Astrocyte of the cerebellum (primary cell): ENCODE data around the gene FTO.

Experiments
- DNase-seq: peaks from one replicate; pipeline ENCODE4 v3.0.0-alpha.2; 2011; ENCODE audit warnings: low read depth
- H3K4me3 ChIP-seq: 2 replicates; pipeline ENCODE4 v1.5.1; 2011; ENCODE audit warnings: mild to moderate bottlenecking, low read depth, low read length, moderate library complexity
- in situ Hi-C: cut with HindIII; loops from 2 replicates; pipeline ENCODE4 v1.10.0; 2017; ENCODE audit warnings: low sequenced_read_pairs
- TF ChIP-seq, protein P1 (sequence below): IDR thresholded peaks from 2 replicates; pipeline ENCODE4 v1.5.1; 2012; ENCODE audit warnings: low read length, low read depth, moderate library complexity, mild to moderate bottlenecking; ENCODE audit errors: missing control alignments

Gene FTO

DNA sequence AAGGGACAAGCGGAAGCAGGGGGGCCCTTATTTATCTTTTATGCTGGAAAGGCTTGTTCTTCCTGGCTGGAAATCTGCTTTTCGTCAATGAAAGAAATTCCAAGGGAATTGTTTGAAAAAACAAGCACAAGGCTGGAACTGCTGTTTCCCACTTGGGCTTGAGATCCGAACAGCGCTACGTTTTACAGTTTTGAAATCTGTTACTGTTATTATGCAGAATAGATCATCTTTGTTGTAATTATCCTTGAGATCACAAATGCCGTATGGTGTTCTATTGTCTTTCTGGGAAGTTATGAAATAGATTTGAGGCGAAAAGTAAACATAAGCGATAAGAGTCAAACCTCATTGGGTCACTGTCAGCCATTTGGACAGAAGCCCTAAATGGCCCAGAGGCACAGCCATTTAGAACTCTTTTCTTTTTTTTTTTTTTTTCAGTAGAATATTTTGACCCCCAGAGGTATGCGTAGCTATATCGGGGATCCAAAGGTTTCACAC lies 359.4 kb downstream of the FTO start:
- DNase-seq = no peak
- TF ChIP-seq, protein P1, sequence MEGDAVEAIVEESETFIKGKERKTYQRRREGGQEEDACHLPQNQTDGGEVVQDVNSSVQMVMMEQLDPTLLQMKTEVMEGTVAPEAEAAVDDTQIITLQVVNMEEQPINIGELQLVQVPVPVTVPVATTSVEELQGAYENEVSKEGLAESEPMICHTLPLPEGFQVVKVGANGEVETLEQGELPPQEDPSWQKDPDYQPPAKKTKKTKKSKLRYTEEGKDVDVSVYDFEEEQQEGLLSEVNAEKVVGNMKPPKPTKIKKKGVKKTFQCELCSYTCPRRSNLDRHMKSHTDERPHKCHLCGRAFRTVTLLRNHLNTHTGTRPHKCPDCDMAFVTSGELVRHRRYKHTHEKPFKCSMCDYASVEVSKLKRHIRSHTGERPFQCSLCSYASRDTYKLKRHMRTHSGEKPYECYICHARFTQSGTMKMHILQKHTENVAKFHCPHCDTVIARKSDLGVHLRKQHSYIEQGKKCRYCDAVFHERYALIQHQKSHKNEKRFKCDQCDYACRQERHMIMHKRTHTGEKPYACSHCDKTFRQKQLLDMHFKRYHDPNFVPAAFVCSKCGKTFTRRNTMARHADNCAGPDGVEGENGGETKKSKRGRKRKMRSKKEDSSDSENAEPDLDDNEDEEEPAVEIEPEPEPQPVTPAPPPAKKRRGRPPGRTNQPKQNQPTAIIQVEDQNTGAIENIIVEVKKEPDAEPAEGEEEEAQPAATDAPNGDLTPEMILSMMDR = no peak
- no peak overlapping the region for H3K4me3 ChIP-seq
- in situ Hi-C loops = no loop called here

- DNase-seq = no peak
- TF ChIP-seq, protein P1 = no peak
- in situ Hi-C loops = no loop called here
- no peak overlapping the region for H3K4me3 ChIP-seq
Observed at GRCh38 chr16:54066451-54067105, 362.6 kb downstream of the FTO start.

DNA sequence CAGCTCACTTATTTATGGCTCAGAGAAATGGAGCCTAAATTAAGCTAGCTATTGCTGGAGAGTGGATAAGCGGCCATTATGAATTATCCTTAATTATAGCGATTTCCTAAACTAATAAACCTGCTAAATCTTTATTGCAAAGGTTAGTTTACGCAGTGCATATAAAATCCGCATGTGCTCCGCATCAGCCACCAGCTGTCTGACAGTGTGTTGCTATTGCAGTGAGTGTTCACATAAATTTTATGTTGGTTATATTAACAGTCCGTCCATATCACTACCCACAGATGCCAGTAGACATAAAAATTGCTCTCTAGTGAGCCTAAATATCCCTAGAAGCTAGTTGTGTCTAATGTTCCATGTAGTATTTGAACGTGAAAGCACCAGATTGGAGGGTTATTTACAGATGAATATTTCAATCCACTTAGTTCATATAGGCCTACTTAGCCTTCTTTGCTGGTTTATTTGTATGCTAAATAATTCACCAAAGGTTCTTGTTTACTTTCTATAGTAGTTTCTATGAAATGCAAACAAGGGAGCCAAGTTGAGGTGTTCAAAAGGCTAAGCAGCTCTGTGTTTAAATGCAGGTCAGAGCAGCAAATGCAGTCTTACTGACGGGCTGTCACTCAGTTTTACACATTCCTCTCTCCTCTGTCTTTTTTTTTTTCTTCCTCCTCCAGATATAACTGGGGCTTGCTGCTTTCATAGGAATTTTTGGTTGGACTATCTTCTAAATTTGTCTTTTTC lies 363.5 kb downstream of the FTO start:
- DNase-seq = no peak
- TF ChIP-seq, protein P1 = no peak
- no peak overlapping the region for H3K4me3 ChIP-seq
- in situ Hi-C loops = no loop called here

DNA sequence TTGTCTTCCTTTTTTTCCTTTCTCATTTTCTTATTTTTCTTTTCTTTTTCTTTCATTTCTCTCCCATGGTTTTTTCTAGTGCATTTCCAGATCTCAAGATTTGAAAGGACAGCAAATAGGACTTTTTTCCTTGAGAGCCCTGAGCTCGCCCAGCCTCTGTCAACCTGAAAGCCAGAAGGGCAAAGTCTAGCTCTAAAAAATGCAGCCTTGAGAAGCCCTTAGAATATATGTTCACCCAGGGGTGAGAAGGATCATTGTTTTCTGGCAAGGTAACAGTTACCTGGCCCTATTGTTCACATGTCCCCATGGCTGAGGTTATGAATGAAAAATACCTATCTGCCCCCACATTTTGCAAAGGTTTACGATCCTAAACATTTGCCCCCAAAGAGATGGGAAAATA lies 364.3 kb downstream of the FTO start:
- TF ChIP-seq, protein P1 = no peak
- in situ Hi-C loops = no loop called here
- DNase-seq = no peak

GRCh38 chr16:54069601-54070239 lies 365.8 kb downstream of the FTO start:
- no peak overlapping the region for H3K4me3 ChIP-seq
- no peak for DNase-seq
- TF ChIP-seq, protein P1 = no peak
- in situ Hi-C loops = no loop called here

More for the DNA sequence above, 364.3 kb downstream of the FTO start:
- no peak overlapping the region for H3K4me3 ChIP-seq

GRCh38 chr16:54070789-54071343 lies 366.9 kb downstream of the FTO start:
- in situ Hi-C loops = no loop called here
- no peak for DNase-seq
- H3K4me3 ChIP-seq = no peak overlapping the region
- TF ChIP-seq, protein P1 = no peak
